Ovary (tissue), 9 donors: ENCODE results near the gene CEP112. TPM values are rescaled to one million over a fixed set of nuclear protein-coding genes. Genes with fewer than 3 reads are reported as not detected.

ENCODE experiments used
- DNase-seq, 5 donors: peaks; one replicate each; pipeline ENCODE4 v3.0.0-alpha.2; 2019 to 2020
- H3K27ac ChIP-seq, 2 donors: fragments of 200-600 bp; one replicate each; pipeline versions ENCODE4 v1.5.1 to v1.8.0; 2019 to 2022
- H3K27me3 ChIP-seq: fragments of 200-600 bp; one replicate; pipeline ENCODE4 v1.8.0; 2022
- H3K36me3 ChIP-seq: fragments of 200-600 bp; sonication (generic); one replicate; pipeline ENCODE4 v1.5.1; 2019
- H3K4me1 ChIP-seq: one replicate; pipeline ENCODE4 v1.8.1; 2013; ENCODE audit warnings: mild to moderate bottlenecking, moderate library complexity; ENCODE audit not compliant: insufficient read depth
- H3K4me3 ChIP-seq: fragments of 200-600 bp; sonication (generic); one replicate; pipeline ENCODE4 v1.5.1; 2017
- H3K9me3 ChIP-seq, 2 donors: fragments of 200-600 bp in 1 of 2; sonication (generic) in 1 of 2; one replicate each; pipeline versions ENCODE4 v1.5.1 to v1.8.1; 2013 to 2019; ENCODE audit warnings: mild to moderate bottlenecking in 1 of 2, moderate library complexity in 1 of 2
- CTCF ChIP-seq, 3 donors: fragments of 450-650 bp in 2 of 3; fragments of 200-600 bp in 1 of 3; IDR thresholded peaks; one replicate each; pipeline versions ENCODE4 v1.5.1 to v1.8.0; 2016 to 2022; ENCODE audit warnings: antibody characterized with exemption in 3 of 3, mild to moderate bottlenecking in 1 of 3
- EP300 ChIP-seq: sonication (generic); formaldehyde crosslinking; IDR thresholded peaks from one replicate; pipeline ENCODE4 v1.6.1; 2017; ENCODE audit warnings: antibody characterized with exemption
- POLR2A ChIP-seq: fragments of 450-650 bp; IDR thresholded peaks from one replicate; pipeline ENCODE4 v1.6.1; 2017; ENCODE audit warnings: antibody characterized with exemption, mild to moderate bottlenecking, moderate library complexity
- WGBS, 3 donors: extraction: QIAGEN DNeasy Blood & Tissue Kit in 1 of 3; methylation state at CpG; one replicate each; pipeline versions ENCODE4 v1.1.5 to v1.1.7; 2013 to 2017; 5-methylcytosine and 5-hydroxymethylcytosine counted together
- intact Hi-C, 4 donors: fragments of 100-400 bp; cut with DNase I; formaldehyde crosslinking; loops; one replicate each; pipeline versions ENCODE4 v1.11.0 to v1.15.1; 2022 to 2023
- polyA plus RNA-seq, 2 donors: library from polyadenylated mRNA; stranded (reverse); fragments of 200-250 nt in 1 of 2; fragments of 350-450 nt in 1 of 2; fragmentation: Illumina TruSeq in 1 of 2; extraction: RNeasy Lipid Tissue Mini Kit (QIAGEN cat#74804) in 1 of 2; gene quantifications; one replicate each; pipeline ENCODE4 v1.2.3, GENCODE V29; 2013 to 2014
- total RNA-seq, 7 donors: library from RNA; depleted of rRNA in 2 of 7; stranded (reverse); fragments of >200 nt in 2 of 7; fragmentation: NEBNext Ultra II Directional in 3 of 7; extraction: Animal tissue kit (Norgen Biotek cat#: 25700) in 3 of 7; gene quantifications; one replicate each; pipeline versions ENCODE4 v1.1.0 to v1.2.4, GENCODE V29; 2016 to 2023
- donor health status: DM: no; HTN: no; CAD: no; lungs with moderate emphysema.
- donor health status: DM: no; HTN: no; CAD: no.
- donor health status: Bipolar disorder and iron deficiency.
- donor health status: DM: yes; HTN: yes; CAD: no.
- donor health status: DM: no; HTN: no; CAD: no.
- donor health status: DM: yes; HTN: yes; CAD: no.

Gene CEP112
- total and polyA plus RNA-seq, 9 donors, result 9.3 to 25.5 (median 16.9) TPM

- intact Hi-C loops, result no loop called here
- Histone ChIP-seq H3K9me3 (no peaks in the 10 kb centered on the region), H3K36me3 (no peaks in the 10 kb centered on the region), H3K4me3 (no peak overlapping the region), H3K27ac (no peak overlapping the region), H3K4me1 (no peaks in the 10 kb centered on the region), H3K27me3 (no peaks in the 10 kb centered on the region)
- DNase-seq, result no peak
- TF ChIP-seq EP300, result no peak
- TF ChIP-seq CTCF (IDR thresholded peaks at IDR 0.05), result no peak
- no peak for TF ChIP-seq POLR2A
- 44 to 60% (median 44%) methylated on average over 1 of the region's 1 CpG for WGBS, 3 donors
Observed at GRCh38 chr17:66063686-66064085, 128.2 kb downstream of the CEP112 start.

GRCh38 chr17:66056148-66056547 is 135.8 kb downstream of the CEP112 start:
- H3K9me3 ChIP-seq, result no peaks in the 10 kb centered on the region
- intact Hi-C loops, result no loop called here
- H3K27me3 ChIP-seq, result no peaks in the 10 kb centered on the region
- no peak overlapping the region for H3K4me3 ChIP-seq
- no peak for DNase-seq
- no peak overlapping the region for H3K27ac ChIP-seq
- WGBS, 3 donors, result 92 to 98% (median 95%) methylated on average over 4 of the region's 4 CpGs
- no peaks in the 10 kb centered on the region for H3K4me1 ChIP-seq
- TF ChIP-seq EP300, result no peak
- no peak for TF ChIP-seq CTCF (IDR thresholded peaks at IDR 0.05)
- TF ChIP-seq POLR2A, result no peak
- no peaks in the 10 kb centered on the region for H3K36me3 ChIP-seq

GRCh38 chr17:66054242-66054641 is 137.7 kb downstream of the CEP112 start:
- 92 to 98% (median 95%) methylated on average over 1 of the region's 1 CpG for WGBS, 3 donors
- intact Hi-C loops, result no loop called here

GRCh38 chr17:66044083-66044482 is 147.8 kb downstream of the CEP112 start:
- 39 to 80% (median 43%) methylated on average over 2 of the region's 2 CpGs for WGBS, 3 donors

More at GRCh38 chr17:66054242-66054641, 137.7 kb downstream of the CEP112 start:
- Histone ChIP-seq H3K4me3 (no peak overlapping the region), H3K9me3 (no peaks in the 10 kb centered on the region), H3K36me3 (no peaks in the 10 kb centered on the region), H3K27me3 (no peaks in the 10 kb centered on the region), H3K4me1 (no peaks in the 10 kb centered on the region), H3K27ac (no peak overlapping the region)
- TF ChIP-seq POLR2A (no peak), EP300 (no peak), CTCF (IDR thresholded peaks at IDR 0.05) (no peak)
- DNase-seq, result no peak

More at GRCh38 chr17:66044083-66044482, 147.8 kb downstream of the CEP112 start:
- Histone ChIP-seq H3K27ac (no peak overlapping the region), H3K36me3 (no peaks in the 10 kb centered on the region), H3K27me3 (no peaks in the 10 kb centered on the region), H3K4me1 (no peaks in the 10 kb centered on the region), H3K9me3 (no peaks in the 10 kb centered on the region), H3K4me3 (no peak overlapping the region)
- intact Hi-C loops, result no loop called here
- TF ChIP-seq EP300, result no peak
- no peak for TF ChIP-seq CTCF (IDR thresholded peaks at IDR 0.05)
- TF ChIP-seq POLR2A, result no peak
- no peak for DNase-seq
